Myocyte (in vitro differentiated cells): ENCODE results near the gene PCBP3. TPM values are rescaled to one million over a fixed set of nuclear protein-coding genes. Genes with fewer than 3 reads are reported as not detected.
"Not testable (repeated sequence)": the region's sequence is repeated elsewhere in the genome, so short reads cannot be mapped to it uniquely, and the experiment has no call there.

Source experiments
- DNase-seq: peaks from one replicate; pipeline ENCODE4 v3.0.0-alpha.2; 2012; ENCODE audit warnings: low read depth
- total RNA-seq: library from RNA; depleted of rRNA; stranded (reverse); fragments of >200 nt; gene quantifications from 2 replicates; pipeline ENCODE4 v1.2.3, GENCODE V29; 2014

Gene PCBP3
- total RNA-seq, 1 donor from 2014 or later = 1.5 TPM

DNA sequence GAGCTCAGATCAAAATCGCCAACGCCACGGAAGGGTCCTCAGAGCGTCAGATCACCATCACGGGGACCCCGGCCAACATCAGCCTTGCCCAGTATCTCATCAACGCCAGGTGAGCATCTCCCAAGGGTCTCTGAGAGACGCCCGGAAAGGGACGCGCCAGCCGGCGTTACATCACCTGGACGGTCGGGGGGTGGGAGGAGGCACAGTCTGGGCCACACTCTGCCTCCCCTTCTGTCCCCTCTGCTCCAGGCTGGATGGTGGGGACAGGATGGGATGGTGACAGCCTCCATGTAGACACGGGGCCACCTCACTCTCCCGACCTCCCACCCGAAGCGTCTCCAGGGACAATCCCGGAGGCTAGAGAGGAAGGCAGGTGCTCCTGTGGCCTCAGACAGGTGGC, 296.6 kb downstream of the PCBP3 start:
- no peak for DNase-seq

DNA sequence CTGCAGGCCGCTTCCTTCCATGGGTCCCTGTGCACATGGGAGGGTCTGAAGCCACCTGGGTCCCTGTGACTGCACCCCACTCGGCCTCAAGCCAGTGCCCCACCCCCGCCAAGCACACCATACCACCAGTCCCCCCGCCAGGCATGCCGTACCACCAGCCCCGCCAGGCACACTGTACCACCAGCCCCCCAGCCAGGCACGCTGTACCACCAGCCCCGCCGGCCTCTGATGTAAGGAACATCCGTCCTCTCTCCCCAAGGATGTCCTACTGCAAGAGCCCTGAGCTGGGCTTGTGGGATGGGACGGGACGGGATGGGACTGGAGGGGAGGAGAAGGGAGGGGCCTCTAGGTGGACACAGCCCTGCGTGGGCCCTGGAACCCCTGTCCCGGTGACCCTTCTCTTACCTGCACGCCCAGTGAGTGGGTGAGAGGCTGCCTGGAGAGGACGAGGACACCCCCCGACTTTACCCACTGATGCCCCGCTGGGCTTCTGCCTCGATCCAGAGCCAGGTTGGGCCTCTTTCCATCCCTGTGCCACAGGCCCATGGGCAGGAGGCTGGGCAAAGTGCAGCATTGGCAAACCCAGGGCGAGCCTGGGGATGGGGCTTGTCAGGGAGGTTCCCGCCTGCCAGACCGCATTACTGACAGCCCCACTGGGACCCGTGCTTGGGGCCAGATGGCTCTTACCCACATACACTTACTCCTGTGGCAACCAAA, 297.3 kb downstream of the PCBP3 start:
- DNase-seq = no peak

GRCh38 chr21:45941338-45941710, 297.8 kb downstream of the PCBP3 start:
- DNase-seq = no peak

DNA sequence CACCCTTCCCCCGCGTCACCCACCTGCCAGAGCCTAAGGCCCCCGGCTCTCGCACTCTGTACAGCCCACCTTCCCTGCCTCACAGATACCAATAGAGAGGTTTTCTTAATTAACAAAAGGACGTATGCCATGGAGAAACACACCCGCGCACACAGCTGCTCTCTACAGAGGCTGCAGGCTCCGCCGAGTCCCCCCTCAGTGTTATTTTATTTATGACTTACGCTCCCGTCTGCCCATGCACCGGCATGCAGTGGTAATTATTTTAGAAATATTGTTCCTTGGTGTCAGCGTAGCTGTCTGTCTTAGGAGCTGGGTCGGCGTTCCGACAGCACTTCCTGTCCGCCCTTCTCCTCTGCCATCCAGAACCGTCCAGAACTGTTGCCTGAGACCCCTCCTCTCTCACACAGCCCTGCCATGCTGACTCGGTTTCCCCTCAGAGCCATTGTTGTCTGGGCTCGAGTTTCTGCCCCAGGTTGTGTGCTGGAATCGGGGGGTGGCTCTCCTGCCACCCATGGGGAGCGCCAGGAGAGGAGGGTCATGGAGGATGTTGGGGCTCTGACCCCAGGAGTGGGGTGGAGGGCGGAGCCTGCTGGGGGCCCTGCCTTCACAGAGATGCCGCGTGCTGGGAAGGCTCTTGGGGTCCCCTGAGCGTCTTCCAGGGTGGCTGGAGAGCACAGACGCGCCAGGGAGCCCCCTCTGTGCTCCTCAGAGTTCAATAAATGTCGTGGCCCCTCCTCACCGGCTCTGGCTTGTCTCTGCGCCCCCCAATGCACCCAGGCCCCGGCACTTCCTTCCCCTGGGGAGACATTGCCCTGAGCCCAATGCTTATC, 298.4 kb downstream of the PCBP3 start:
- DNase-seq = no peak

GRCh38 chr21:45942755-45943629, 299.5 kb downstream of the PCBP3 start:
- no peak for DNase-seq

GRCh38 chr21:45943630-45944540, 300.4 kb downstream of the PCBP3 start:
- DNase-seq = no peak

DNA sequence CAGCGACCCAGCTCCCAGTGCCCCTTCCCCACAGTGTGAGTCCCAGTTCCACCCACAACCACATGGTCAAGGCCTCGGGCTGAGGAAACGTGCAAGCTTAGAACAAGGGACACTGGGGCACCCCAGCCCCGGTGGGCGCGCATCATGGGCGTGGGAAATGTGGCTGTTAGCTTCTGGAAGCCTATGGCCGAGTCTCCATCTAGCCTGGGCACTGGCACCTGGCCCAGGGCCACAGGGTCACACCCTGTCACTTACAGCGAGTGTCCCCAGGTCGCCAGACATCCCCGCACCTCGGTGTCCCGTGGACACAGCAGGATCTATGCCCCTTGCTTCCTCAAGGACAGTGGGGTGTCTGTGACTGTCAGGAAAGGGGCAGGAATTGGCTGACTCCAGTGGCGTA, 301.1 kb downstream of the PCBP3 start:
- no peak for DNase-seq

GRCh38 chr21:45945066-45945867, 301.7 kb downstream of the PCBP3 start:
- no peak for DNase-seq

GRCh38 chr21:45945868-45946210, 302.3 kb downstream of the PCBP3 start:
- DNase-seq = no peak

DNA sequence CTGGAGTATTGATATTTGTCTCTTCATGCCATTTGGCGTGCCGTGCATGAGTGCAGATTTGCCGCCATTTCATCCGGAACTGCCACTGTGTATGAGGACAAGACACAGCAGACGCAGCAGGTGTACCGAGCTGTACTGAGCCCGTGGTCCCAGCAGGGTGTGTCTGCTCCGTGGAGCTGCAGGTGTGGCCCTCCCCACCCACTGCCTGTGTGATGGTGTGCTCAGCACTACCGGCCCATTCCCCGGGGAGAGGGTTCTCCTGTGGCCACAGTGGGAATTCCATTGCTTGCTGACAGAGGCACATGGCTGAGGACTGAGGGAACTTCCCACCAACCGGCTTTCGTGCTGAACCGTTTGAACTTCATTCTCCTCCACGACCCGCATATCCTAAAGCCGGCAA, 303.8 kb downstream of the PCBP3 start:
- DNase-seq = no peak

DNA sequence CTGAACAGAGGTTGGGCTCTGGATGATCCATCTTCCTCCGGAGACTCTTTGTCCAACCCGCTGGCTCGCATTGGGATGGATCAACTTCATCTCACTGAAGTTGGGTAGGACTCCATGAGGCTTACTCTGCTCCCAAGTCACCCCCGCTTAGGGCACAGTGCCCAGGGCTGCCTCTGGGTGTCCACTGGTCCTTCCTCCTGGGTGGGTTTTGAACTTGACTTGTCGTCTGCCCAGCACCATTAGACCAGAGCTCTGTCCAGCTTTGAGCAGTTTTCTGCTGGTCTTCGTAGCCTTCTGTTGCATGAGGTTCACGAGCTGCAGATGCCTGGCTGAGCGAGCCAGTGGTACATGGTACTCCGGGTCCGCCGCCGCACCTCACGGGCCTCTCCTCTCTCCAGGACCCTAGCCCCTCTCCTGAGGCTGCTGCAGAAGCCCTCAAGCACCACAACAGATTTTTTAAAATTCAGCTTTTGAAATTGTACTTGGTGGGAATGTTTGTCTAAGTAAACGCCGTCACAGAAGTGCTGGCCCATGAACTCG, 304.3 kb downstream of the PCBP3 start:
- DNase-seq = no peak

DNA sequence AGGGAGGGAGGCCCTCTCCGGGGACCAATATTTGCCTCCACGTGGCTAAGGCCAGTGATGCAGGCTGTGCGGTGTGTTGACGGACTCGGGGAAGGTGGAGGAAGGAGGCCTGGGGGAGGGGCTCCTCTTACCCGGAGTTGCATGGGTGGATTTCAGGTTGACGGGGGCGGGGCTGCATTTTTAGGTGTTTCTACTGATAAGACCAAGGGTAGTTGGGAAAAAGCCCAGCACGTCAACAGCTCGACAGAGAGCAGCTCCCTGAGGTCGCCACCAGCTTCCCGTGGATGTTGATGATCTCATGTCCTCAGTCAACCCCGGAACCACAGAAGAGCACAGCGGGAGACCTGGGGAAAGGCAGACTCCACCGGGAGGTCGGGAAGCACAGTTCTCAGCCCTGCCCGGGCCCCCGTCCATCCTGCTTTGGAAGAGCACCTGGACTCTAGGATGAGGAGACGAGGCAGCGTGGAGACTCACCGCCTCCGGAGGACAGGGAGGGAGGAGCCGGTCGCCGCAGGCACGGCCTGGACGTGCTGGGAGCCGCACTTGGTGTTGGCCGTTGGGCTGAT, 305.1 kb downstream of the PCBP3 start:
- DNase-seq = no peak

DNA sequence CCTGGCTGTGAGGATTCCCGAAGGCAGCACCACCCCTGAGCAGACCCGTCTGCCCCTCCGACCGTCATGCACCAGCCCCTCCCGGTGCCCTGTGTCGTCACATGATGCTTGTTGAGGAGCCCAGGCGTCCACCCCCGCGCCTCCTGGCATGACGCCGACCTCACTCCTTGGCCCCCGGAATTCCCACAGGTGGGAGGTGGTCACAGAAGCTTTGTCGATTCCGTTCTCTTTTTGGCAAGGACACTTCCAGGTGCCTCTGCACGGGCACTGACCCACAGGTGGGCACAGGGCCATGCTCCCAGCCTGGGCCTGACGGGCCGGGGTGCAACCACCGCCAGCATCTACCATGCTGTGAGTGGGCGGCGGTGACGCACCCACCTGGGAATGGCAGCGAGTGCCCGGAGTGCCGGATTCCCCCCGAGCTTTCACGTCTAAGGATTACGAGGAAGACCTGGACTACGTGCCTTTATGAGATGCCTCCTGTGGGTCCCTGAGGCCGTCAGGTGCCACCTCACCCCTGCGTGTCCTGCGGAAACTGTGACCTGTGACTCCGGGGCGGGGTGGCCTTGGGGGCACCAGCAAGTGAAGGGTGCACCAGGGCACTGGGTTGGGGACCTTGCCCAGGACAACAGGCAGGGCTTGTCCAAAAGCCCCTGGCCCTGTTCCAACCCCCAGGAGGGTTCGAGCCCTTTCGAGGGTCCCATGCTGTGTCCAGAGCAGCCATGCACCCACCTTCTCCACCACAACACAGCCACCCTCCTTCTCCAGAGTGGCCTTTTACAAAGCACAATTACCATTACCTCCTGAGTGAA, 306.6 kb downstream of the PCBP3 start:
- no peak for DNase-seq

DNA sequence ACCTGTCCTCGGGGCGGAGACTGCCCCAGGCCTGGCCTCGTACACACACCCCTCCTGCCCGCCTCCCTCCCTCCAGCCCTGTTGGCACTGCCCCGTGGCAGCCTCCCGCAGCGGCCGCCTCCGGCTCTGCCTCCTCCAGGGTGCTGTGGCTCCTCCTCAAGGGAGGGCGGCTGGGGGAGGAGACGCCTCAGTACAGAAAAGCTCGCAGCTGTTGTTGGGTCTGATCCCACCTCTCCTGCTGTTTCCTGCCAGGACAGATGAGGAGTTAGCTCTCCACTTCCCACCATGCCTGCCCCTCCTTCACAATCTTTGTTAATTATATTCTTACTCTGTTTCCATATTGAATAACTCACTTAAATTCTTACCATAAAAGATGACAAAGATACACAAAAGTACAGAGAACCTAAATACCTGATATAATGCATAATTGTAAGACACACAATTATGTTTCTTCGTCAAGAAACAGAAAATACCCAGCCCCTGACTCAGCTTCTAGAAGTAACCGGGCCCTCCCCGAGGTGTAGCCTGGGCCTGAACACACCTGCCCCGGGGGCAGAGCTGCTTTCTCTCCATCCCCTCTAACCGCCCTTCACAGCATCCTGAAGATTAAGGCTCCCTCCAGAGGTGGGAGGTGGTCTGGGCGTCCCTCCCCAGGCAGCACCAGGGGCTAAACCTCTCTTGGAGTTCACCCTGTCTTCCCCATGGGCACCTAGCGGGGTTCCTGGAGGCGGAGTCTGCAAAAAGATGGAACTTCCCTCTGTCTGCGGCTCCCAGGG, 307.4 kb downstream of the PCBP3 start:
- DNase-seq = peak; percentile 95

DNA sequence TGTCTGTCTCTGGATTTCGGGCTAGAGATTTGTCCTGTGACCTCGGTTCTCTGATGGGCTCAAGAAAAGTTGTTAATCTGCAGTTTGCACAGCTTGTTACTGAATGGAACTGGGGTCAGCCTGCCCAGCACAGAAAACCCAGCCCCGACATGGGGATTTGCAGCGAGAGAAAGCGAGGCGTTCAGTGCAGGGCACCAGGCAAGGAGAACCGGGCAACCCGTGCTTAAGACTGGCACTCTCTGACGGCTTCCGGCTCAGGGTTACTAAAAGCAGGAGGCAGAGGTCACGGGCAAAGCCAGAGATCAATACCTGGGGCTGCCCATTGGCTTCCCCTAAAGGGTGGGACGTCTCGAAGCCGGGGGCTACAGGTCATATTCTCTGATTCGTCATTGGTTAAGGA, 308.2 kb downstream of the PCBP3 start:
- no peak for DNase-seq

DNA sequence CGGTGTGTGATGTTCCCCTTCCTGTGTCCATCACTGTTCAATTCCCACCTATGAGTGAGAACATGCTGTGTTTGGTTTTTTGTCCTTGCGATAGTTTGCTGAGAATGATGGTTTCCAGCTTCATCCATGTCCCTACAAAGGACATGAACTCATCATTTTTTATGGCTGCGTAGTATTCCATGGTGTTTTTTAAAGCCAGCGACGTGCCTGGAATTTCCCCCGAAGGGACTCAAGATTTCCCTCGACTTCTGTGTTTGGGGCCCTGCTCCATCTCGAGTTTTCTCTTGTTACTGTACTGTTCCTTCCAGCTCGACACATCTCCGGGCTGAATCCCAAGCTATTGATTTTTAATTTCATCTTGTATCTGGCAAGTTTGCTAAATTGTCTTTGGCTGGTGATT, 309.0 kb downstream of the PCBP3 start:
- not testable (repeated sequence) for DNase-seq

GRCh38 chr21:45952974-45953373, 309.4 kb downstream of the PCBP3 start:
- DNase-seq = no peak

DNA sequence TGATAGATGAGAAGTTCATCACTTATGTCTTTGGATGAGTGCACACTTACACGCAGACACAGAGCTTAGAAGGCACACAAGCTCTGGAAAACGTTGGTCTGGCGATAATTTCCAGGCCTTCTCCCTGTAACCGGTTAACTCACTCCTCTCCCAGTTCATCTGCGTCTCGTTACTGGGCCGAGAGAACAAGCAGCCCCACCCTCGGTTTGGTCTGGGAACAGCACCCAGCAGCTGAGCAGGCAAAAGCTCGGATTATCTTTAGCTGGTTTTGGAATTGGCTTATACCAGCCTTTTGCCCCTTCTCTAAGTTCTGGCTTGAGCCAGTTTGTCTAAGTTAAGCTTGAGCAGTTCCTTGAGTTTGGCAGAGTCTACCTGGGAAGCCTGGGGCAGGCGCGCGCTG, 310.7 kb downstream of the PCBP3 start:
- peak; percentile 74 for DNase-seq
